Neural progenitor cell (in vitro differentiated cells): Measurements from ENCODE around the gene WDR1. TPM values are rescaled to one million over a fixed set of nuclear protein-coding genes. Genes with fewer than 3 reads are reported as not detected.

Source experiments
- DNase-seq: peaks from one replicate; pipeline ENCODE4 v3.0.0-alpha.2; 2016; ENCODE audit warnings: low spot score
- H2AFZ ChIP-seq: fragments of 200-600 bp; sonication (generic); replicated peaks from 2 replicates; pipeline ENCODE4 v1.6.1; 2016; ENCODE audit warnings: antibody characterized with exemption
- H3F3A ChIP-seq: fragments of 200-600 bp; sonication (generic); 2 replicates; pipeline ENCODE4 v1.6.1; 2016; ENCODE audit warnings: antibody characterized with exemption, low read depth
- H3K27ac ChIP-seq: fragments of 200-600 bp; sonication (generic); 2 replicates; pipeline ENCODE4 v1.5.1; 2016; ENCODE audit warnings: mild to moderate bottlenecking
- H3K27me3 ChIP-seq: fragments of 200-600 bp; sonication (generic); 2 replicates; pipeline ENCODE4 v1.6.1; 2016; ENCODE audit warnings: mild to moderate bottlenecking, moderate library complexity
- H3K36me3 ChIP-seq: fragments of 200-600 bp; sonication (generic); 2 replicates; pipeline ENCODE4 v1.5.1; 2016
- H3K4me1 ChIP-seq: fragments of 200-600 bp; sonication (generic); 2 replicates; pipeline ENCODE4 v1.6.1; 2016; ENCODE audit warnings: mixed run types
- H3K4me2 ChIP-seq: fragments of 200-600 bp; sonication (generic); 2 replicates; pipeline ENCODE4 v1.6.1; 2016
- H3K4me3 ChIP-seq: fragments of 200-600 bp; sonication (generic); 2 replicates; pipeline ENCODE4 v1.5.1; 2016
- H3K79me2 ChIP-seq: fragments of 200-600 bp; sonication (generic); 2 replicates; pipeline ENCODE4 v1.6.1; 2016; ENCODE audit warnings: low read depth
- H3K9ac ChIP-seq: fragments of 200-600 bp; sonication (generic); 2 replicates; pipeline ENCODE4 v1.6.1; 2016
- H3K9me3 ChIP-seq: fragments of 200-600 bp; sonication (generic); 2 replicates; pipeline ENCODE4 v1.5.1; 2016; ENCODE audit warnings: low read depth
- H4K20me1 ChIP-seq: fragments of 200-600 bp; sonication (generic); 2 replicates; pipeline ENCODE4 v1.6.1; 2016; ENCODE audit warnings: low read depth
- H3K27ac Mint-ChIP-seq: 3 replicates; pipeline ENCODE4 v1.8.0; 2021; ENCODE audit warnings: mixed read lengths
- H3K27me3 Mint-ChIP-seq: 2 replicates; pipeline ENCODE4 v1.8.0; 2022; ENCODE audit warnings: low read depth, mild to moderate bottlenecking, inconsistent platforms, moderate library complexity, mixed read lengths; ENCODE audit not compliant: insufficient read depth
- H3K36me3 Mint-ChIP-seq: 3 replicates; pipeline ENCODE4 v1.8.0; 2021; ENCODE audit warnings: mixed read lengths
- H3K4me1 Mint-ChIP-seq: 3 replicates; pipeline ENCODE4 v1.8.0; 2021; ENCODE audit warnings: mixed read lengths
- H3K4me3 Mint-ChIP-seq: 3 replicates; pipeline ENCODE4 v1.8.0; 2021; ENCODE audit warnings: mild to moderate bottlenecking, moderate library complexity, mixed read lengths
- H3K9me3 Mint-ChIP-seq: 3 replicates; pipeline ENCODE4 v1.8.0; 2020; ENCODE audit warnings: mixed read lengths
- EZH2 ChIP-seq: fragments of 200-600 bp; sonication (generic); IDR thresholded peaks from 2 replicates; pipeline ENCODE4 v1.6.1; 2017; ENCODE audit warnings: antibody characterized with exemption, mild to moderate bottlenecking, moderate library complexity
- EZH2phosphoT487 ChIP-seq: fragments of 200-600 bp; sonication (generic); IDR thresholded peaks from 2 replicates; pipeline ENCODE4 v1.6.1; 2017; ENCODE audit warnings: antibody characterized with exemption
- total RNA-seq: library from RNA; depleted of rRNA; stranded (reverse); fragments of >200 nt; gene quantifications from 2 replicates; pipeline ENCODE4 v1.2.3, GENCODE V29; 2015; ENCODE audit warnings: low replicate concordance
- TF ChIP-seq, protein P1 (sequence below): fragments of 200-600 bp; sonication (generic); IDR thresholded peaks from 2 replicates; pipeline ENCODE4 v1.5.1; 2017; ENCODE audit warnings: antibody characterized with exemption, mild to moderate bottlenecking

The WDR1 gene
- total RNA-seq, 1 donor from 2014 or later = 83.1 TPM

DNA sequence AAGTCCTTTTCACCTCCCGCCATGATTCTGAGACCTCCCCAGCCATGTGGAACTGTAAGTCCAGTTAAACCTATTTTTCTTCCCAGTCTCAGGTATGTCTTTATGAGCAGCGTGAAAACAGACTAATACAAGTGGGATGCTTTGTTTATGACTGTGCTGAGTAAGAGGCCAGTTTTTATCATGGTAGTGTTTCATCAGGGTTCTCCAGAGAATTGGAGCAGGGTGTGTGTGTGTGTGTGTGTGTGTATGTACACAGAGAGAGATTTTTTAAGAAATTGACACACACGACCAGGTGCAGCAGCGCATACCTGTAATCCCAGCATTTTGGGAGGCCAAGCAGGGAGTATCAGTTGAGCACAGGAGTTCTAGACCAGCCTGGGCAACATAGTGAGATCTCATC lies 60.7 kb downstream of the WDR1 start:
- H3K9me3 ChIP-seq = no peaks in the 10 kb centered on the region
- H3K4me2 ChIP-seq = no peak overlapping the region
- no peak overlapping the region for H3K4me3 ChIP-seq
- TF ChIP-seq EZH2phosphoT487 (no peak), EZH2 (no peak)
- TF ChIP-seq, protein P1, sequence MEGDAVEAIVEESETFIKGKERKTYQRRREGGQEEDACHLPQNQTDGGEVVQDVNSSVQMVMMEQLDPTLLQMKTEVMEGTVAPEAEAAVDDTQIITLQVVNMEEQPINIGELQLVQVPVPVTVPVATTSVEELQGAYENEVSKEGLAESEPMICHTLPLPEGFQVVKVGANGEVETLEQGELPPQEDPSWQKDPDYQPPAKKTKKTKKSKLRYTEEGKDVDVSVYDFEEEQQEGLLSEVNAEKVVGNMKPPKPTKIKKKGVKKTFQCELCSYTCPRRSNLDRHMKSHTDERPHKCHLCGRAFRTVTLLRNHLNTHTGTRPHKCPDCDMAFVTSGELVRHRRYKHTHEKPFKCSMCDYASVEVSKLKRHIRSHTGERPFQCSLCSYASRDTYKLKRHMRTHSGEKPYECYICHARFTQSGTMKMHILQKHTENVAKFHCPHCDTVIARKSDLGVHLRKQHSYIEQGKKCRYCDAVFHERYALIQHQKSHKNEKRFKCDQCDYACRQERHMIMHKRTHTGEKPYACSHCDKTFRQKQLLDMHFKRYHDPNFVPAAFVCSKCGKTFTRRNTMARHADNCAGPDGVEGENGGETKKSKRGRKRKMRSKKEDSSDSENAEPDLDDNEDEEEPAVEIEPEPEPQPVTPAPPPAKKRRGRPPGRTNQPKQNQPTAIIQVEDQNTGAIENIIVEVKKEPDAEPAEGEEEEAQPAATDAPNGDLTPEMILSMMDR = no peak
- no peaks in the 10 kb centered on the region for H3K36me3 Mint-ChIP-seq
- H3K36me3 ChIP-seq = no peaks in the 10 kb centered on the region
- no peaks in the 10 kb centered on the region for H3K79me2 ChIP-seq
- H3K4me1 Mint-ChIP-seq = peaks cover 28% of the 10 kb centered on the region
- H3K27ac Mint-ChIP-seq = no peak overlapping the region
- peaks cover 18% of the 10 kb centered on the region for H3K4me1 ChIP-seq
- H4K20me1 ChIP-seq = no peaks in the 10 kb centered on the region
- H3K9me3 Mint-ChIP-seq = peaks cover 2% of the 10 kb centered on the region
- no peak overlapping the region for H3K9ac ChIP-seq
- H3F3A ChIP-seq = no peaks in the 10 kb centered on the region
- no peaks in the 10 kb centered on the region for H3K27me3 ChIP-seq
- no peak for DNase-seq
- peaks cover 10% of the 10 kb centered on the region for H3K27me3 Mint-ChIP-seq
- H3K4me3 Mint-ChIP-seq = no peak overlapping the region
- no peak overlapping the region for H2AFZ ChIP-seq
- no peak overlapping the region for H3K27ac ChIP-seq

DNA sequence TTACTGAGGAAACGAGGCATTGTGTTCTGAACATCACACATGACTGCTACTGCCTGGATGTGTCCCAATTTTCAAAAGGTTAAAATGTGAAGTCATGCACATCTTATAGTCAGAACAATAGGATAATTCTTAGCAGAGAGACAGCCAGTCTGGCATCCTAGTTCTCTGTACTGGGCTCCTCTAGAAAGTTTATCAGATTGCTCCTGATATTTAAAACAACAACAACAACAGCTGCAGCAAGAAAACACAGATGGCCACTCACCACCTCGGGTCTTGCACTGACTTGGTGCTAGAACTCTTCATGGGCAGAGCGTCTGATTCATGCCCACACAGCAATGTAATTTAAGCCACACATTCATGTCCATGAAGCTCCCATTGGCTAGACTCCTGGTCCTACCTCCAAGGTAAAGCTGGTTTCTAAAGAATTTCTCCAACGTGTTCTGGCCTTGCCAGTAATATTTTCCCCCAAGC lies 62.0 kb downstream of the WDR1 start:
- Histone ChIP-seq H3K4me1 (peaks cover 30% of the 10 kb centered on the region), H3K4me3 (no peak overlapping the region), H3K27me3 (no peaks in the 10 kb centered on the region), H3K9me3 (no peaks in the 10 kb centered on the region), H4K20me1 (no peaks in the 10 kb centered on the region), H3K79me2 (no peaks in the 10 kb centered on the region), H3K9ac (no peak overlapping the region), H3K36me3 (no peaks in the 10 kb centered on the region), H3K4me2 (no peak overlapping the region), H2AFZ (no peak overlapping the region), H3K27ac (no peak overlapping the region), H3F3A (no peaks in the 10 kb centered on the region)
- peaks cover 2% of the 10 kb centered on the region for H3K9me3 Mint-ChIP-seq
- H3K27me3 Mint-ChIP-seq = peaks cover 16% of the 10 kb centered on the region
- peaks cover 38% of the 10 kb centered on the region for H3K4me1 Mint-ChIP-seq
- DNase-seq = no peak
- no peaks in the 10 kb centered on the region for H3K36me3 Mint-ChIP-seq
- H3K4me3 Mint-ChIP-seq = no peak overlapping the region
- TF ChIP-seq, protein P1 = no peak
- TF ChIP-seq EZH2 = no peak
- TF ChIP-seq EZH2phosphoT487 = no peak
- no peak overlapping the region for H3K27ac Mint-ChIP-seq

GRCh38 chr4:10053635-10054453 lies 62.8 kb downstream of the WDR1 start:
- Mint-ChIP-seq H3K9me3 (no peaks in the 10 kb centered on the region), H3K4me3 (no peak overlapping the region), H3K27ac (no peak overlapping the region), H3K27me3 (peaks cover 17% of the 10 kb centered on the region), H3K36me3 (no peaks in the 10 kb centered on the region), H3K4me1 (peaks cover 44% of the 10 kb centered on the region)
- no peak overlapping the region for H3K27ac ChIP-seq
- no peak overlapping the region for H2AFZ ChIP-seq
- no peaks in the 10 kb centered on the region for H4K20me1 ChIP-seq
- DNase-seq = no peak
- no peaks in the 10 kb centered on the region for H3K36me3 ChIP-seq
- H3K4me2 ChIP-seq = no peak overlapping the region
- TF ChIP-seq, protein P1 = no peak
- TF ChIP-seq EZH2phosphoT487 = no peak
- no peak for TF ChIP-seq EZH2
- H3K27me3 ChIP-seq = no peaks in the 10 kb centered on the region
- no peak overlapping the region for H3K4me3 ChIP-seq
- no peaks in the 10 kb centered on the region for H3K9me3 ChIP-seq
- H3F3A ChIP-seq = no peaks in the 10 kb centered on the region
- peaks cover 33% of the 10 kb centered on the region for H3K4me1 ChIP-seq
- no peaks in the 10 kb centered on the region for H3K79me2 ChIP-seq
- H3K9ac ChIP-seq = no peak overlapping the region
